Hepatocyte (in vitro differentiated cells): Measurements from ENCODE around the gene CORO2B. TPM values are rescaled to one million over a fixed set of nuclear protein-coding genes. Genes with fewer than 3 reads are reported as not detected.

Experiments used
- DNase-seq: peaks from one replicate; pipeline ENCODE4 v3.0.0-alpha.2; 2016; ENCODE audit warnings: low spot score
- H2AFZ ChIP-seq: fragments of 200-600 bp; sonication (generic); 2 replicates; pipeline ENCODE4 v1.6.0; 2016; ENCODE audit warnings: antibody characterized with exemption, mild to moderate bottlenecking
- H3K27ac ChIP-seq: fragments of 200-600 bp; sonication (generic); 2 replicates; pipeline ENCODE4 v1.5.1; 2016; ENCODE audit warnings: mild to moderate bottlenecking
- H3K27me3 ChIP-seq: fragments of 200-600 bp; sonication (generic); 2 replicates; pipeline ENCODE4 v1.6.1; 2016
- H3K36me3 ChIP-seq: fragments of 200-600 bp; sonication (generic); replicated peaks from 2 replicates; pipeline ENCODE4 v1.5.1; 2016; ENCODE audit warnings: low read depth; ENCODE audit not compliant: insufficient read depth
- H3K4me1 ChIP-seq: fragments of 200-600 bp; sonication (generic); 2 replicates; pipeline ENCODE4 v1.5.1; 2016; ENCODE audit warnings: mild to moderate bottlenecking, moderate library complexity; ENCODE audit not compliant: insufficient read depth
- H3K4me2 ChIP-seq: fragments of 200-600 bp; sonication (generic); 2 replicates; pipeline ENCODE4 v1.6.0; 2016
- H3K4me3 ChIP-seq: fragments of 200-600 bp; sonication (generic); 2 replicates; pipeline ENCODE4 v1.5.1; 2016; ENCODE audit warnings: mild to moderate bottlenecking
- H3K79me2 ChIP-seq: fragments of 200-600 bp; sonication (generic); 2 replicates; pipeline ENCODE4 v1.6.0; 2017; ENCODE audit warnings: mild to moderate bottlenecking
- H3K9me2 ChIP-seq: fragments of 200-600 bp; sonication (generic); replicated peaks from 2 replicates; pipeline ENCODE4 v1.6.0; 2017; ENCODE audit warnings: mild to moderate bottlenecking; ENCODE audit not compliant: insufficient read depth
- H3K9me3 ChIP-seq: fragments of 200-600 bp; sonication (generic); 2 replicates; pipeline ENCODE4 v1.5.1; 2016; ENCODE audit warnings: low read depth, mild to moderate bottlenecking
- H4K20me1 ChIP-seq: fragments of 200-600 bp; sonication (generic); 2 replicates; pipeline ENCODE4 v1.6.0; 2016; ENCODE audit warnings: mild to moderate bottlenecking; ENCODE audit not compliant: insufficient read depth, poor library complexity, severe bottlenecking
- EZH2 ChIP-seq: fragments of 200-600 bp; sonication (generic); IDR thresholded peaks from 2 replicates; pipeline ENCODE4 v1.6.1; 2016; ENCODE audit warnings: antibody characterized with exemption, mild to moderate bottlenecking, borderline replicate concordance
- EZH2phosphoT487 ChIP-seq: fragments of 200-600 bp; sonication (generic); IDR thresholded peaks from one replicate; pipeline ENCODE4 v1.6.1; 2018; ENCODE audit warnings: antibody characterized with exemption, mild to moderate bottlenecking, low read depth, moderate library complexity; ENCODE audit not compliant: unreplicated experiment, severe bottlenecking
- WGBS: methylation state at CpG from one replicate; pipeline ENCODE4 v1.1.6; 2016; ENCODE audit warnings: low lambda C conversion rate; ENCODE audit errors: missing lambda C conversion rate; 5-methylcytosine and 5-hydroxymethylcytosine counted together
- polyA plus RNA-seq: library from polyadenylated mRNA; unstranded; fragments of >200 nt; fragmentation: Nextera tagmentation; extraction: Ambion mirVana; gene quantifications from 2 replicates; pipeline ENCODE4 v1.2.1, GENCODE V29; 2016
- total RNA-seq: library from RNA; depleted of rRNA; stranded (reverse); fragments of >200 nt; gene quantifications from 2 replicates; pipeline ENCODE4 v1.2.3, GENCODE V29; 2014
- TF ChIP-seq, protein P1 (sequence below): fragments of 200-600 bp; sonication (generic); IDR thresholded peaks from 2 replicates; pipeline ENCODE4 v1.5.1; 2016; ENCODE audit warnings: antibody characterized with exemption, mild to moderate bottlenecking; ENCODE audit not compliant: poor library complexity

CORO2B gene
- total and polyA plus RNA-seq, 2 experiments from 2014 or later, result 2.9 to 5.1 TPM

DNA sequence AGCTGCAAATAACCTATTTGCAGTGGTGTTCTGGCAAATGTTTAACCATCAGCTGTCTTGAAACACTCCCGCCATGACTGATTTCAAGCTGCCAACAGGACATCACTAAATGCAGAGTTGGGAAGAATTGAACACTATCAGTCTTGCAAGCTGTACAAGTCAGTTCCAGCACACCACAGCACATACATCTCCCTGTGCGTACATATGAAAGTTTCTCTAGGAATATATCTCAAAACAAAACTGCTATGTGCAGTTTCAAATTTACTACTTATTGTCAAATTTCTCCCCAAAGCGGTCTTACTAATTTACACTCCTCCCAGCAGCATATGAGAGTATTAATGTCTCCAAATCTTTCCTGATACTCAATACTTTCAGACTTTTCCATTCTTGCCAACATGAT, 30.4 kb upstream of the CORO2B start:
- Histone ChIP-seq H3K4me2 (no peak overlapping the region), H3K27me3 (no peaks in the 10 kb centered on the region), H2AFZ (no peak overlapping the region), H3K4me3 (no peak overlapping the region), H4K20me1 (no peaks in the 10 kb centered on the region), H3K4me1 (no peaks in the 10 kb centered on the region), H3K9me2 (no peaks in the 10 kb centered on the region), H3K79me2 (no peaks in the 10 kb centered on the region), H3K9me3 (no peaks in the 10 kb centered on the region), H3K27ac (no peak overlapping the region), H3K36me3 (no peaks in the 10 kb centered on the region)
- WGBS, result 72% methylated on average over 3 of the region's 3 CpGs
- no peak for DNase-seq
- TF ChIP-seq, protein P1, sequence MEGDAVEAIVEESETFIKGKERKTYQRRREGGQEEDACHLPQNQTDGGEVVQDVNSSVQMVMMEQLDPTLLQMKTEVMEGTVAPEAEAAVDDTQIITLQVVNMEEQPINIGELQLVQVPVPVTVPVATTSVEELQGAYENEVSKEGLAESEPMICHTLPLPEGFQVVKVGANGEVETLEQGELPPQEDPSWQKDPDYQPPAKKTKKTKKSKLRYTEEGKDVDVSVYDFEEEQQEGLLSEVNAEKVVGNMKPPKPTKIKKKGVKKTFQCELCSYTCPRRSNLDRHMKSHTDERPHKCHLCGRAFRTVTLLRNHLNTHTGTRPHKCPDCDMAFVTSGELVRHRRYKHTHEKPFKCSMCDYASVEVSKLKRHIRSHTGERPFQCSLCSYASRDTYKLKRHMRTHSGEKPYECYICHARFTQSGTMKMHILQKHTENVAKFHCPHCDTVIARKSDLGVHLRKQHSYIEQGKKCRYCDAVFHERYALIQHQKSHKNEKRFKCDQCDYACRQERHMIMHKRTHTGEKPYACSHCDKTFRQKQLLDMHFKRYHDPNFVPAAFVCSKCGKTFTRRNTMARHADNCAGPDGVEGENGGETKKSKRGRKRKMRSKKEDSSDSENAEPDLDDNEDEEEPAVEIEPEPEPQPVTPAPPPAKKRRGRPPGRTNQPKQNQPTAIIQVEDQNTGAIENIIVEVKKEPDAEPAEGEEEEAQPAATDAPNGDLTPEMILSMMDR, result no peak
- no peak for TF ChIP-seq EZH2phosphoT487
- no peak for TF ChIP-seq EZH2

DNA sequence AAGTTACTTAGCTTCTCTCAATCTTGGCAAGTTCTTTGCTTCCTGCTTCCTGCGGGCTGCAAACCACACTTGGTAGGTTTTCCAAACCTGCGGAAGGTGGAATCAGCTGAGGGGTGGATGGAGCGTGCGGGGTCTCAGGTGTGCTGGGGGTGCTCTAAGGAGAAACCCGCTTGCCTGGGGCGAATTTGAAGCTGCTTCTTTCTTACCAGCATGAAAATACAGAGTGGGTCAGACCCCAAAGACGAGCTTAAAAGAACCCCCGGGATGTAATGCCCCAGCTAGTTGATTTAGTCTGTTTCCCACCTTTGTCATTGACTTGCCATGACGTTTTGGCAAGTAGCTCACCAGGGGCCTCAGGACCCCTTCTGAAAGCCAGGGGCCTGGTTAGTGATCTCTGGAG, 28.8 kb upstream of the CORO2B start:
- H3K27ac ChIP-seq, result no peak overlapping the region
- H3K4me3 ChIP-seq, result no peak overlapping the region
- no peaks in the 10 kb centered on the region for H4K20me1 ChIP-seq
- H2AFZ ChIP-seq, result no peak overlapping the region
- no peak for DNase-seq
- H3K4me1 ChIP-seq, result no peaks in the 10 kb centered on the region
- 72% methylated on average over 9 of the region's 9 CpGs for WGBS
- H3K4me2 ChIP-seq, result no peak overlapping the region
- TF ChIP-seq EZH2 (no peak), EZH2phosphoT487 (no peak)
- TF ChIP-seq, protein P1, result no peak
- no peaks in the 10 kb centered on the region for H3K79me2 ChIP-seq
- H3K27me3 ChIP-seq, result no peaks in the 10 kb centered on the region
- H3K9me2 ChIP-seq, result no peaks in the 10 kb centered on the region
- H3K9me3 ChIP-seq, result no peaks in the 10 kb centered on the region
- H3K36me3 ChIP-seq, result no peaks in the 10 kb centered on the region

DNA sequence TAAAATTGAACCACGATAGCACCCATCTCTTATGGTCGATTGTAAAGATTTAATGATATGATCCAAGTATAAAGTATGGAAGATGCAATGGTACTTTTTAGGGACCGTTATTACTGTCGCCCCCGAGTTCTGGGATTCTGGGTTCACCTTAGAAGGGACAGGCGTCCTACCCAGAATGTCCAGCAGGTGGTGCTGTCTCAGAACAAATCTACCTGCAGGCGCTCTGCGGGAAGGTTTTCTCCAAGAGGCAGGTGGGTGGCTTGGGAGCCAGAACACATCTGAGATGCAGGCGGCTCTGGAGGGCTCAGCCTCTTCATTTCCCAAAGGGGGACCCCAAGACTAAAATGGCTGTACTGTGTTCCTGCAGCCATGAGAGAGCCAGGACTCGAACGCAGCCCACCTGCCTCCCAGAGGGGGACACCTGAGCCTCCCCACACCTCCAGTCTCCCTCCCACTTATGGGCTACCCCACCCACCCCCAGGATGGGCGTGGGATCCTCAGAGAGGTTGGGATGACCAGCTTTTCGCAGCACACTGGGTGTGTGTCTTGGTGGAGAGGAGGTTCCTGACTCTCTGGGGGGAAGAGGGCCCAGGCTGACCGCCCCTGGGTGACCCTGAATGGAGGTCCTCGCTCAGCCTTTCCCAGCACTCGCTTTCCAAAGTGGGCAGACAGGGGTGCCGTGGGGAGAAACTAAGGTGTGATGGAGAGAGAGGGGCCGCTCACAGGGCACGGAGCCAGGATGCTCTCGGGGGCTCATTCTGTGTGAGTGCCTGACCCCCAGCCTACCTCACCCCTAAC, 28.1 kb upstream of the CORO2B start:
- H3K9me2 ChIP-seq, result no peaks in the 10 kb centered on the region
- H3K79me2 ChIP-seq, result no peaks in the 10 kb centered on the region
- TF ChIP-seq, protein P1, result peak; percentile 88
- no peak for TF ChIP-seq EZH2
- H2AFZ ChIP-seq, result no peak overlapping the region
- H3K27me3 ChIP-seq, result no peaks in the 10 kb centered on the region
- peak; percentile 88 for DNase-seq
- 55% methylated on average over 19 of the region's 20 CpGs for WGBS
- no peak overlapping the region for H3K4me3 ChIP-seq
- H4K20me1 ChIP-seq, result no peaks in the 10 kb centered on the region
- no peaks in the 10 kb centered on the region for H3K9me3 ChIP-seq
- no peak overlapping the region for H3K4me2 ChIP-seq
- H3K36me3 ChIP-seq, result no peaks in the 10 kb centered on the region
- H3K27ac ChIP-seq, result no peak overlapping the region
- no peaks in the 10 kb centered on the region for H3K4me1 ChIP-seq
